Measurements from ENCODE around the gene PWWP2B.
A peak's percentile ranks its signal among the peaks of the same experiment; 100 is the strongest.

Gene PWWP2B

DNA sequence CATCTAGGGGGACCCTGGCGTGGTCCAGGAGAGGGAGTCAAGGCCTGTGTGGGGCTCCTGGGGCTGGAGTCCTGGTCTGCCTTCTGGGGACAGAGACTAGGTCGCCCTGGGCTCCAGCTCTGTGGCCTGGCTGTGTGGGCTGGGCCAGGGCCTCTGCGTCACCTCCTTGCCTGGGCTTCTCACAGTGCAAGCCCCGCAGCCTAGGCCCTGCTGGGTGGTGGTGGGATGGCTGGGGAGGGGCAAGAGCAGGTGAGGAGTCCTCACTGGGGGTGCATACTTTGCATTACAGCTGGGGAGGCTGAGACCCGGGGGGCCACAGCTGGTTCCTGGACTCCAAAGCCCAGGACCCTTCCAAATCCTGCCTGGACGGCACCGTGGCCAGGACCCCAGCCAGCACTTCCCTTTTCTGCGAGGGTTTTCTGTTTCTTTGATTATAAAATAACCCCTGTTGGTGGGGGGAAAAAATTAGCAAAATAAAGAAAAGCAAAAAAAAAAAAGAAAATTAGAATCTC lies 23.5 kb downstream of the PWWP2B start:
- DNase-seq (ENCODE audit: low spot score): peak; percentile 5

DNA sequence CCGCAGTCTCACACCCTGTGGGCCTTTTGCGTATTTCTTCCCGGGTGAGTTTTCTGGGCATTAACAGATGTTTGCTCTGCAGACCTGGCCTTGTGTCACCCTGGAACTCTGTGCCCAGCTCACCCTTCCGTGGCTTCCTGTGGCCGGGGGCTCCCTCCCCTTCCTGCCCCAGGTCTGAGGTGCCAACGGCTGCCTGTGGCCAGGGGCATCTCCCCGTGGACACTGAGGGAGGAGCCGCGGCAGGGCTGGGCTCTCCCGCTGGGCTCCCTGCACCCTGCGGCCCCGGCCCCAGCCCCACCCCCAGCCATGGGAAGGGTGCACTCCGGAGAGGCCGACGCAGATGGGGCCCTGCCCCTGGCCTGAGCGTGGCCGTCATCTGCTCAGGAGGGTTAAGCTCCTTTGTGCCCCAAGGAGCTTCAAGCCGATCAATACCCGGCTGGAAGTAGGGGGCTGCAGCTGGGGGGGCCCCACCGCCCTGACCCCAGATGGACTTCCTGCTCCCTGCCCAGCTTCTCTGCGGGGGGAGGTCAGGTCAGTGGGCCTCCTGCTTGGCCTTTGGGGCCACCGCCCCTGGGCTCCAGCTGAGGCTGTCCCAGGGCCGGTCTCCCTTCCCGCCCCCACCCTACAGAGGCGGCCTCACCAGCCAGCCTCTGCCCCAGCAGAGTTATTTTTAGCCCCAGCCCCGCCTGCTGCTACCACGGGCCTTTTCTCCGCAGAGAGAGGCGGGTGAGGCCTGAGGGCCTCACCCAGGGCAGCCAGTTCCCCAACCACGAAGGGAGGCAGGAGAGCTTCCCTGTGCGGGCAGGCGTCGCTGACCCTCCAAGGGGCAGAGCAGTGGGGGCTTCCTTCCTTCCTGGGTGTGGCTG lies 24.2 kb downstream of the PWWP2B start:
- peak; percentile 29 for DNase-seq (ENCODE audit: low spot score)

DNA sequence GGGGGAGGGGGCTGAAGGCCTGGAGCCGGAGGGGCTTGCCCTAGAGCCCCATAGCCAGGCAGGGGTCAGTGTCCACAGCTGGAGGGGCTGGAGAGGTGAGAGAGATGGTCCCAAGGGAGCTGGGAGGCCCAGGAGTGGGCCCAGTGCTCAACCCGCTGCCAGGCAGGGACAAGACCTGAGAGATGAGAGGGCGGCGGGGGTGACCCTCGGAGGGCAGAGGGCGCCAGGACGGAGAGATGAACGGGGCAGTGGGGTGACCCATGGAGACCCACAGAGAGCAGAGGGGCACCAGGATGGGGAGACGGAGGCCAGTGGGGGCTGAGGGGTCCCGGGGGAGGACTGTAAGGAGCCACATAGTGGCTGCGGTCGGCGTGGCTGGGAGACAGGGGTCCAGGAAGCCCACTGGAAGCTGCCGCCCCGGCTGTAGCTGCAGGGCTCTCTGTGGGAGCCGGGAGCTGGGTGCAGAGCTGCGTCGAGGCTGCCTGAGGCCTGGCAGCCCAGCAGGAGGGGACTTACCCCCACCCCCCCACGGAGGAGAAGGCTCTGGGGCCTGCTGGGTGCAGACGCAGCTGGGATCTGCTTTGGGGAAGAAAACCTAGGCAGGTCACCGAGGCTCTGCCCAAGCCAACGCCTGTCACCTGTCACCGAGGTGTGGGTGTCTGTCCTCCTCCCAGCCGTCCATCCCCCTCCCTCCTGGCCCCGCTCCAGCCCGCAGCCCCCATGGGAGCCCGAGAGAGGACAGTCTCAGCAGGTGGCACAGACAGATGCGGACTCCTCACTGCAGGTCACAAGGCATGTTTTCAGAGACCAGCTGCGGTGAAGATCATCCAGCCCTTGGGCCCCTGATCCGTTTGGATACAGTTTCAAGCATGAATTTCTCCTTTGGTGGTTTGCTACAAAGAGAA lies 25.1 kb downstream of the PWWP2B start:
- peak; percentile 14 for DNase-seq (ENCODE audit: low spot score)

DNA sequence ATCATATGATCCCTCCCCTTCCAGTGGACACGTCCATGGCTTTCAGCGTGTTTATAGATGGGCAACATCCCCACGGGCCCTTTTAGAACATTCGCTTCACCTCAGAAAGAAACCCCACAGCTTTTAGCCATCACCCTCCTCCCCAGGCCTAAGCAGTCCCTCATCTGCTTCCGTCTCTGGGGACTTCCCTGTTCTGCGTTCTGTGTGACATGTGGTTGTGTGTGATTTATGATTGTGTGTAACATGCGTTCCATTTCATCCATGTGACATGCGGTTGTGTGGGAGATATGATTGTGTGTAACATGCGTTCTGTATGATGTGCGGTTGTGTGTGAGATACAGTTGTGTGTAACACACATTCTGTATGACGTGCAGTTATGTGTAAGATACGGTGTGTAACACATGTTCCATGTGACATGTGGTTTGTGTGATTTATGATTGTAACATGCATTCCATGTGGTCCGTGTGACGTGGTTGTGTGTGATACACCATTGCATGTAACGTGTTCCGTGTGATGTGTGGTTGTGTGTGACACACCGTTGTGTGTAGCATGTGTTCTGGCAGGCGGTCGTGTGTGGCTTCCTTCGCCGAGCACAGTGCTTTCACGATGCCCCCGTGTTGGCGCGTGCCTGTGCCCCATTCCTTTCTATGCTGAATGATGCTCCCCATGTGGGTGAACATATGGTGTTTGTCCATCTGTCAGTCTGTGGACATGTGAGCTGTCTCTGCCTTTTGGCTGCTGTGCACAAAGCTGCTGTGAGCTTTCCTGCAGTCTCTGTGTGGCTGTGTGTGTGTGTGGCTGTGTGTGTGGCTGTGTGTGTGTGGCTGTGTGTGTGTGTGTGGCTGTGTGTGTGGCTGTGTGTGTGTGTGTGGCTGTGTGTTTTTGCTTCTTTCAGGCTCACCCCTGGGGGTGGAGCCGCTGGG lies 26.2 kb downstream of the PWWP2B start:
- no peak for DNase-seq (ENCODE audit: low spot score)

GRCh38 chr10:132423966-132424861 lies 27.2 kb downstream of the PWWP2B start:
- no peak for DNase-seq (ENCODE audit: low spot score)

GRCh38 chr10:132425029-132425756 lies 28.2 kb downstream of the PWWP2B start:
- no peak for DNase-seq (ENCODE audit: low spot score)

DNA sequence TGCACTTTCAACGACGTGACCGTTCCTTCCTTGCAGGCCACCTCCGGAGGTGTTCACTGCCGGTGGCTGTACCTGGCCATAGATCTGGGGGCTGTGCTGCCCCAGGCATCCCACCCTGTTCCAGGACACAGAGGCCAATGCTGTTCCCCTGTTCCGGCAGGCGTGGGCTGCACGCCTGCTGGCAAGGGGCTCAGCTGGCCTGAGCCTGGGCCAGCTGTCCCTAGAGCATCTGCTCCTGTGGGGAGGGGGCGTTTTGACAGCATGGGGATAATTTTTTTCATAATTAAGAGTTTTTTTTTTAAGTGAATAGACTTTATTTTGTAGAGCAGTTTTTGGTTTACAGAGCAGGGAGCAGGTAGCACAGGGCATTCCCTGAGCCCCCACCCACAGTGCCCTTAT lies 28.8 kb downstream of the PWWP2B start:
- no peak for DNase-seq (ENCODE audit: low spot score)

DNA sequence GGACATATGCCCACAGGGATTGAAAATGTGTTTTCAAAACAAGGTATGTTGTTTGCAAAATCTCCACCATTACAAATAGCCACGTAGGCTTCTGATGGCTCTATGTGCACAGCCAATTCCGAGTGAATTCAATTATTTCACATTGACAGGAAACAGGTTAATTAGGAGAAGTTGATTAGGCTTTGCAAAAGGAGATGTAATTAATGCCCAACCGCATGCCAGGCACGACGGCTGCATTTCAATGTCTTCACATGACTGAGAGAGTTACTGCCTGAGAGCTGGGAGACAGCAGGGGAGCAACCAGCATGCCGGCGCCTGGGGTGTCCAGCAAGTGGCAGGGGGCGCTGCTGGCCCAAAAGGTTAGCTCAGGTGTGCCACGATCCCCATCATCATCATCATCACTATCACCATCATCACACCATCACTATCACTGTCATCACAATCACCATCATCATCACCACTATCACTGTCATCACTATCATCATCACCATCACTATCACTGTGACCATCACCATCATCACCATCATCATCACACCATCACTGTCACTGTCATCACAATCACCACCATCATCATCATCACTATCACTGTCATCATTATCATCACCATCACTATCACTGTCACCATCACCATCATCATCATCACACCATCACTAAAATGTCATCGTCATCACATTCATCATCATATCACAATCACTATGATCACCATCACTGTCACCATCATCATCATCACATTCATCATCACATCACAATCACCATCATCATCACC lies 30.2 kb downstream of the PWWP2B start:
- no peak for DNase-seq (ENCODE audit: low spot score)

- DNase-seq (ENCODE audit: low spot score): no peak
Observed at GRCh38 chr10:132427939-132428367, 31.0 kb downstream of the PWWP2B start.

GRCh38 chr10:132428486-132428995 lies 31.5 kb downstream of the PWWP2B start:
- DNase-seq (ENCODE audit: low spot score): no peak

- no peak for DNase-seq (ENCODE audit: low spot score)
Observed at GRCh38 chr10:132429281-132430230, 32.6 kb downstream of the PWWP2B start.

GRCh38 chr10:132430231-132430743 lies 33.3 kb downstream of the PWWP2B start:
- no peak for DNase-seq (ENCODE audit: low spot score)

DNA sequence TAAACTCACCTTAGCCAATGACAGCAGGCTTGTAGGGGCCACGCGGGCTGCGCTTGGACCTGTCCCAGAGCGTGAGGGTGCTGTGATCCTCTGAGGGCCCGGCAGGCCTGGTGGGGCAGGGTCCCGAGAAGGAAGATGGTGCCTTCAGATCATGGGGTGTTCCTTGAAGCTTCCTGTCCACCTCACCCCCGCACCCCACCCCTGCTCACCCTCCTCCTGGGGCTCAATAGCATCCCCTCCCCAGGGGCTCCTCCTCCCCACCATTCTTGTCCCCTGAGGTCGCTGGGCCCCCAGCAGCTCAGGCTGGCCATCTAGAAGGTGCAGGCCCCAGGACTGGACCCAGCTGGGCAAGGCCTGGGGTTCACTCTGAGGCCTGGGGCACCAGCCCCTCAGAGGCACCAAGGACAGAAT lies 33.9 kb downstream of the PWWP2B start:
- DNase-seq (ENCODE audit: low spot score): no peak

- no peak for DNase-seq (ENCODE audit: low spot score)
Observed at GRCh38 chr10:132431537-132432175, 34.7 kb downstream of the PWWP2B start.

- DNase-seq (ENCODE audit: low spot score): no peak
Observed at GRCh38 chr10:132432176-132432540, 35.2 kb downstream of the PWWP2B start.

- no peak for DNase-seq (ENCODE audit: low spot score)
Observed at GRCh38 chr10:132433671-132434340, 36.8 kb downstream of the PWWP2B start.

Measured in germinal center (tissue), 1 donor.